ENCODE measurements around the gene NEUROD1. TPM values are rescaled to one million over a fixed set of nuclear protein-coding genes. Genes with fewer than 3 reads are reported as not detected.
"Not testable (repeated sequence)": the region's sequence is repeated elsewhere in the genome, so short reads cannot be mapped to it uniquely, and the experiment has no call there.

Gene NEUROD1
- total RNA-seq, result not detected

DNA sequence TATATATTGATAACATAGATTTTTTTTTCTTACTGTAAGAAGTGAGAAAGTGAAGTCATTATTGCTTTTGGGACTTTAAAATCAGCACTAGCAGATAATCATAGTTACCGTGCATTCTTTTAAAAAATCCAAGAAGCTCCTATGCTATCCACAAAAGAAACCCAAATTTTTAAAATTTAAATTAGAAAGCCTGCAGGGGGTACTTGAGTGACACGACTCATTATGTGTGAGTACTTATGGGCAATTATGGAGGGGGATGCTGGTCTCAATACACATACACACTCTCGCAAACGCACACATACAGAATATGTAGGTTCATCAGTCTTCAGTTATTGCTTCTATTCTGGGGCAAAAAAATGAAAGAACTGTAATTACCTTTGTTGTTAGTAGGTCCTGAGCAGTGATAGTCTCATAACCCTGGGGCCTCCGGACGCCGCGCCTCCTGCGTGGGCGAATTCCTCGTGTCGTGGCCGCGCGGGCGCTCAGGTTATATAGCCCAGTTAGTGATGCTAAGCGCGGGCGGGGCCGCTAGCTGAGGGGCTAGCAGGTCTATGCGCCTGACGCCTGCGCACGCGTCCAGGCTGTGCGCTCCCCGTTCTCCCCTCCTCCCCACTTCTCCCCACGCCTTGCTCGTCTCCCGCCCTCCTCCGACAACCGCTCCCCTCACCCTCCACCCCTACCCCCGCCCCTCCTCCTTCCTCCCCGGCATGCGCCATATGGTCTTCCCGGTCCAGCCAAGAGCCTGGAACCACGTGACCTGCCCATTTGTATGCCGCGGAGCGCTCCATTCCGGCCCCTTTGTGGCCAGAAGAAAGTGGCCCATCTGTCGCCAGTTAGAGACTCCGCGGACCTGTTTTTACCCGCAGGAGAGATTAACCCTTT is at the start of gene NEUROD1:
Gene NEUROD1 (minus strand): TSS at position 463 of the 882 bp plus-strand sequence. CDS start 1,657 bp downstream, outside the sequence.
- no peaks in the 10 kb centered on the region for H3K36me3 ChIP-seq
- H3K27me3 ChIP-seq, result peaks cover 89% of the 10 kb centered on the region

DNA sequence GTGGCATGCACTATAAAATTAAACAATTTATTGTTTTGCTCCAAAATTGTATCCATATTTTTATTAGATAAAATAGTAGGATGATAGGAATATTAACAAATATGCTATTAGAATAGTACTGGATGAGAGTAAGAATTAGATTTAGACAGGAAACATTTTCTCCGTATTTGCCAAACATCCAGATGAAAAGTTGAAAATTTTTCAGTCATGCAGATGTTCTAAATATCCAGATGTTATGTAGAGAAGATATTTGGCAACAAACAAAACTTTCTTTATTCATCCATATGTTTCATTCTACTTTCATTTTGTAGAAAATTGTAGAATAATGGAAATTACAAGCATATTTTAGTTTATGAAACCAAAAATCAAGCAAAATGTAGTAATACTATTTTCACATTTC is 45.2 kb upstream of the NEUROD1 start:
- Histone ChIP-seq H3K27me3 (no peaks in the 10 kb centered on the region), H3K9me3 (no peaks in the 10 kb centered on the region), H3K4me3 (no peak overlapping the region), H3K4me1 (no peaks in the 10 kb centered on the region), H3K27ac (no peak overlapping the region), H3K36me3 (no peaks in the 10 kb centered on the region)
- DNase-seq (ENCODE audit: low spot score in 2 of 2), result no peak
- 77% methylated on average over 1 of the region's 1 CpG for WGBS
- TF ChIP-seq, protein P1, sequence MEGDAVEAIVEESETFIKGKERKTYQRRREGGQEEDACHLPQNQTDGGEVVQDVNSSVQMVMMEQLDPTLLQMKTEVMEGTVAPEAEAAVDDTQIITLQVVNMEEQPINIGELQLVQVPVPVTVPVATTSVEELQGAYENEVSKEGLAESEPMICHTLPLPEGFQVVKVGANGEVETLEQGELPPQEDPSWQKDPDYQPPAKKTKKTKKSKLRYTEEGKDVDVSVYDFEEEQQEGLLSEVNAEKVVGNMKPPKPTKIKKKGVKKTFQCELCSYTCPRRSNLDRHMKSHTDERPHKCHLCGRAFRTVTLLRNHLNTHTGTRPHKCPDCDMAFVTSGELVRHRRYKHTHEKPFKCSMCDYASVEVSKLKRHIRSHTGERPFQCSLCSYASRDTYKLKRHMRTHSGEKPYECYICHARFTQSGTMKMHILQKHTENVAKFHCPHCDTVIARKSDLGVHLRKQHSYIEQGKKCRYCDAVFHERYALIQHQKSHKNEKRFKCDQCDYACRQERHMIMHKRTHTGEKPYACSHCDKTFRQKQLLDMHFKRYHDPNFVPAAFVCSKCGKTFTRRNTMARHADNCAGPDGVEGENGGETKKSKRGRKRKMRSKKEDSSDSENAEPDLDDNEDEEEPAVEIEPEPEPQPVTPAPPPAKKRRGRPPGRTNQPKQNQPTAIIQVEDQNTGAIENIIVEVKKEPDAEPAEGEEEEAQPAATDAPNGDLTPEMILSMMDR (IDR thresholded peaks at IDR 0.05), result no peak
- TF ChIP-seq POLR2A (IDR thresholded peaks at IDR 0.05) (no peak), EP300 (IDR thresholded peaks at IDR 0.05) (no peak), POLR2AphosphoS5 (IDR thresholded peaks at IDR 0.05) (no peak)

More for the DNA sequence above, at the start of gene NEUROD1:
- DNase-seq (ENCODE audit: low spot score in 2 of 2), result no peak
- H3K9me3 ChIP-seq, result no peaks in the 10 kb centered on the region
- no peak within 1 kb of the TSS for H3K4me3 ChIP-seq
- TF ChIP-seq EP300 (IDR thresholded peaks at IDR 0.05) (no peak), POLR2AphosphoS5 (IDR thresholded peaks at IDR 0.05) (no peak), POLR2A (IDR thresholded peaks at IDR 0.05) (no peak)
- no peak within 1 kb of the TSS for H3K27ac ChIP-seq
- H3K4me1 ChIP-seq, result peaks cover 34% of the 10 kb centered on the region
- 3% methylated on average over 41 of the region's 45 CpGs for WGBS

GRCh38 chr2:181724662-181725061 is 44.3 kb upstream of the NEUROD1 start:
- TF ChIP-seq POLR2AphosphoS5 (IDR thresholded peaks at IDR 0.05) (no peak), EP300 (IDR thresholded peaks at IDR 0.05) (no peak)

DNA sequence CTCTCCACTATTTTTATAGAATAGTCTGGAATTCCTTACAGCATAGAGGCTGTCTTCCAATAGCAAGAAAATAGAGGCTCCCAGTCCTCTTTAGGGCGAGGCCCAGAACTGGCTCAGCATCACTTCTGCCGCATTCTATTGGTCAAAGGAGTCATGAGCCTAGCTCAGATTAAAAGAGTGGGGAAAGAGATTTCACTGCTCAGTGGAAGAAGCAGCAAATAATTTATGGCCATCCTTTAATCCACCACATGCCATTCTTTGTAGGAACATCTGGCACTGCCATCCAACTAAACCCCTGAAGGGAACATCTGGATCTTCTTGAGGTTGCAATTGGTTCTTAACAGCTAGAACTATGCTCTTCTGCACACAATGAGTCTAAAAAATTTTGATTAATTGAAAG is 43.4 kb upstream of the NEUROD1 start:
- WGBS, result 30% methylated on average over 2 of the region's 2 CpGs
- TF ChIP-seq POLR2A (IDR thresholded peaks at IDR 0.05), result no peak
- TF ChIP-seq EP300 (IDR thresholded peaks at IDR 0.05), result no peak
- no peak for TF ChIP-seq POLR2AphosphoS5 (IDR thresholded peaks at IDR 0.05)
- TF ChIP-seq, protein P1 (IDR thresholded peaks at IDR 0.05), result no peak
- Histone ChIP-seq H3K9me3 (no peaks in the 10 kb centered on the region), H3K27ac (no peak overlapping the region), H3K36me3 (no peaks in the 10 kb centered on the region), H3K27me3 (no peaks in the 10 kb centered on the region), H3K4me3 (no peak overlapping the region), H3K4me1 (no peaks in the 10 kb centered on the region)
- DNase-seq (ENCODE audit: low spot score in 2 of 2), result no peak

More at GRCh38 chr2:181724662-181725061, 44.3 kb upstream of the NEUROD1 start:
- Histone ChIP-seq H3K9me3 (no peaks in the 10 kb centered on the region), H3K4me1 (no peaks in the 10 kb centered on the region), H3K4me3 (no peak overlapping the region), H3K27ac (no peak overlapping the region), H3K36me3 (no peaks in the 10 kb centered on the region), H3K27me3 (no peaks in the 10 kb centered on the region)
- DNase-seq (ENCODE audit: low spot score in 2 of 2), result no peak

GRCh38 chr2:181715033-181715630 is 34.8 kb upstream of the NEUROD1 start:
- peak in 1 of 2 donors; percentile 66 for DNase-seq (ENCODE audit: low spot score in 2 of 2)
- no peak overlapping the region for H3K27ac ChIP-seq

DNA sequence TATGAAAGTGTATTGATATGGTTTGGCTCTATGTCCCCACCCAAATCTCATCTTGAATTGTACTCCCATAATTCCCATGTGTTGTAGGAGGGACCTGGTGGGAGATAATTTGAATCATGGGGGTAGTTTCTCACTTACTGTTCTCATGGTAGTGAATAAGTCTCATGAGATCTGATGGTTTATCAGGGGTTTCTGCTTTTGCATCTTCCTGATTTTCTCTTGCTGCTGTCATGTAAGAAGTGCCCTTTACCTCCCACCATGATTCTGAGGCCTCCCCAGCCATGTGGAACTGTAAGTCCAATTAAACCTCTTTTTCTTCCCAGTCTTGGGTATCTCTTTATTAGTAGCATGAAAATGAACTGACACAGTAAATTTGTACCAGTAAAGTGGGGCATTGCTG is 30.7 kb upstream of the NEUROD1 start:
- DNase-seq (ENCODE audit: low spot score in 2 of 2); H3K4me1 ChIP-seq; H3K4me3 ChIP-seq; H3K36me3 ChIP-seq; H3K9me3 ChIP-seq; H3K27ac ChIP-seq; H3K27me3 ChIP-seq: not testable (repeated sequence)

More at GRCh38 chr2:181715033-181715630, 34.8 kb upstream of the NEUROD1 start:
- Histone ChIP-seq H3K4me1 (no peaks in the 10 kb centered on the region), H3K27me3 (no peaks in the 10 kb centered on the region), H3K4me3 (no peak overlapping the region), H3K36me3 (no peaks in the 10 kb centered on the region), H3K9me3 (no peaks in the 10 kb centered on the region)
- no peak for TF ChIP-seq POLR2A (IDR thresholded peaks at IDR 0.05)
- TF ChIP-seq, protein P1 (IDR thresholded peaks at IDR 0.05), result peak; percentile 27 to 52
- WGBS, result 0% methylated on average over 2 of the region's 2 CpGs

DNA sequence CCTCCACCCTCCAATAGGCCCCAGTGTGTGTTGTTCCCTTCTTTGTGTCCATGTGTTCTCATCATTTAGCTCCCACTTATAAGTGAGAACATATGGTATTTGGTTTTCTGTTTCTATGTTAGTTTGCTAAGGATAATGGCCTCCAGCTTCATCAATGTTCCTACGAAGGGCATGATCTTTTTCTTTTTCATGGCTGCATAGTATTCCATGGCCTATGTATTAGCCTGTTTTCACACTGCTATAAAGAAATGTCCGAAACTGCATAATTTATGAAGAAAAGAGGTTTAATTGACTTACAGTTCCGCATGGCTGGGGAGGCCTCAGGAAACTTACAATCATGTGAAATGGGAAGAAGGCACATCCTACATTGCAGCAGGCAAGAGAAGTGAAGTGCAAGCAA is 22.2 kb upstream of the NEUROD1 start:
- not testable (repeated sequence) for H3K4me3 ChIP-seq; H3K4me1 ChIP-seq; DNase-seq (ENCODE audit: low spot score in 2 of 2); H3K36me3 ChIP-seq; H3K9me3 ChIP-seq; H3K27ac ChIP-seq; H3K27me3 ChIP-seq
- 93% methylated on average over 3 of the region's 3 CpGs for WGBS
